CD8-positive, alpha-beta memory T cell (primary cell): ENCODE results near the gene ZFYVE21. TPM values are rescaled to one million over a fixed set of nuclear protein-coding genes. Genes with fewer than 3 reads are reported as not detected.

Source experiments
- CTCF ChIA-PET: fragments of 350-600 bp; sonication (Branson Sonifier 250); formaldehyde crosslinking; loops from one replicate; lab custom pipeline; 2021; ENCODE audit warnings: antibody characterized with exemption; lab: Charles Lee
- POLR2A ChIA-PET: fragments of 350-600 bp; sonication (Branson Sonifier 250); formaldehyde crosslinking; loops from one replicate; lab custom pipeline; 2021; ENCODE audit warnings: antibody characterized with exemption; lab: Charles Lee
- DNase-seq, 5 donors: peaks; one replicate each; pipeline versions ENCODE4 v3.0.0 to v3.0.0-alpha.2; 2020 to 2022; ENCODE audit warnings: mixed read lengths in 1 of 5
- H3K27ac ChIP-seq: one replicate; pipeline ENCODE4 v1.7.0; 2013; ENCODE audit warnings: low read depth, mild to moderate bottlenecking, low read length, moderate library complexity
- H3K27me3 ChIP-seq: 2 replicates; pipeline ENCODE4 v1.7.0; 2013; ENCODE audit warnings: low read length, mild to moderate bottlenecking; ENCODE audit not compliant: insufficient read depth, poor library complexity, severe bottlenecking
- H3K36me3 ChIP-seq: 2 replicates; pipeline ENCODE4 v1.7.0; 2013; ENCODE audit warnings: mild to moderate bottlenecking, low read length, moderate library complexity; ENCODE audit not compliant: insufficient read depth
- H3K4me1 ChIP-seq: 2 replicates; pipeline ENCODE4 v1.7.0; 2013; ENCODE audit warnings: mild to moderate bottlenecking, low read length, moderate library complexity; ENCODE audit not compliant: insufficient read depth
- H3K4me3 ChIP-seq: 2 replicates; pipeline ENCODE4 v1.7.0; 2013; ENCODE audit warnings: mild to moderate bottlenecking, low read length
- H3K9me3 ChIP-seq: 2 replicates; pipeline ENCODE4 v1.7.0; 2013; ENCODE audit warnings: mild to moderate bottlenecking, low read length
- H3K27ac Mint-ChIP-seq, 8 donors: one replicate each; pipeline ENCODE4 v1.8.0; 2020 to 2021; ENCODE audit warnings: mixed read lengths in 8 of 8, mild to moderate bottlenecking in 6 of 8, inconsistent platforms in 3 of 8, moderate library complexity in 3 of 8
- H3K27me3 Mint-ChIP-seq, 2 donors: one replicate each; pipeline ENCODE4 v1.8.0; 2020 to 2021; ENCODE audit warnings: mixed read lengths in 2 of 2, mild to moderate bottlenecking in 1 of 2, moderate library complexity in 1 of 2
- H3K36me3 Mint-ChIP-seq, 3 donors: one replicate each; pipeline ENCODE4 v1.8.0; 2020 to 2021; ENCODE audit warnings: mixed read lengths in 3 of 3, inconsistent platforms in 1 of 3, mild to moderate bottlenecking in 1 of 3
- H3K4me1 Mint-ChIP-seq, 3 donors: one replicate each; pipeline ENCODE4 v1.8.0; 2020 to 2021; ENCODE audit warnings: mixed read lengths in 3 of 3, inconsistent platforms in 1 of 3, mild to moderate bottlenecking in 1 of 3
- H3K4me3 Mint-ChIP-seq, 7 donors: one replicate each; pipeline ENCODE4 v1.8.0; 2020 to 2021; ENCODE audit warnings: mixed read lengths in 7 of 7, mild to moderate bottlenecking in 6 of 7, moderate library complexity in 4 of 7, inconsistent platforms in 2 of 7
- H3K9me3 Mint-ChIP-seq, 5 donors: one replicate each; pipeline ENCODE4 v1.8.0; 2020 to 2022; ENCODE audit warnings: mixed read lengths in 5 of 5, mild to moderate bottlenecking in 3 of 5, moderate library complexity in 2 of 5, inconsistent platforms in 1 of 5
- polyA plus RNA-seq: library from polyadenylated mRNA; unstranded; fragments of 300-500 nt; fragmentation: Illumina TruSeq; gene quantifications from one replicate; pipeline ENCODE4 v1.2.3, GENCODE V29; 2021
- total RNA-seq, 2 experiments: library from RNA; stranded (reverse); gene quantifications; one replicate each; pipeline ENCODE4 v1.2.3, GENCODE V29; 2021

The ZFYVE21 gene
- total and polyA plus RNA-seq, 3 experiments from 2014 or later, result 15.1 to 18.1 (median 15.9) TPM

GRCh38 chr14:103740991-103741689, 25.5 kb downstream of the ZFYVE21 start:
- H3K27me3 Mint-ChIP-seq, result no peaks in the 10 kb centered on the region
- ChIA-PET CTCF (no interaction called here), POLR2A (no interaction called here)
- no peak overlapping the region for H3K27ac Mint-ChIP-seq
- H3K9me3 Mint-ChIP-seq, result no peaks in the 10 kb centered on the region
- DNase-seq, result no peak
- no peaks in the 10 kb centered on the region for H3K4me1 ChIP-seq
- H3K9me3 ChIP-seq, result no peaks in the 10 kb centered on the region
- no peak overlapping the region for H3K27ac ChIP-seq
- H3K36me3 ChIP-seq, result peaks cover 3% of the 10 kb centered on the region
- no peaks in the 10 kb centered on the region for H3K27me3 ChIP-seq
- H3K4me3 ChIP-seq, result no peak overlapping the region
- no peaks in the 10 kb centered on the region for H3K4me1 Mint-ChIP-seq
- H3K36me3 Mint-ChIP-seq, result peaks cover 3 to 86% (median 12%) of the 10 kb centered on the region in 3 donors
- no peak overlapping the region for H3K4me3 Mint-ChIP-seq

- H3K36me3 ChIP-seq, result peaks cover 3% of the 10 kb centered on the region
- POLR2A ChIA-PET, result no interaction called here
- Mint-ChIP-seq H3K27me3 (no peaks in the 10 kb centered on the region), H3K9me3 (no peaks in the 10 kb centered on the region), H3K27ac (no peak overlapping the region), H3K36me3 (peaks cover 3 to 86% (median 12%) of the 10 kb centered on the region in 3 donors), H3K4me3 (no peak overlapping the region), H3K4me1 (no peaks in the 10 kb centered on the region)
- H3K27ac ChIP-seq, result no peak overlapping the region
- no peak overlapping the region for H3K4me3 ChIP-seq
- DNase-seq, result peak in 1 of 5 donors; percentile 12
- CTCF ChIA-PET, result no interaction called here
- no peaks in the 10 kb centered on the region for H3K27me3 ChIP-seq
- H3K9me3 ChIP-seq, result no peaks in the 10 kb centered on the region
- no peaks in the 10 kb centered on the region for H3K4me1 ChIP-seq
Measured at GRCh38 chr14:103741876-103742275, 26.3 kb downstream of the ZFYVE21 start.

- Mint-ChIP-seq H3K4me1 (peaks cover 0 to 3% (median 1%) of the 10 kb centered on the region in 3 donors), H3K9me3 (no peaks in the 10 kb centered on the region), H3K36me3 (peaks cover 3 to 82% (median 11%) of the 10 kb centered on the region in 3 donors), H3K27ac (peak overlapping the region in 2 of 8 donors; percentile 47 to 84), H3K4me3 (no peak overlapping the region), H3K27me3 (no peaks in the 10 kb centered on the region)
- POLR2A ChIA-PET, result no interaction called here
- Histone ChIP-seq H3K27me3 (no peaks in the 10 kb centered on the region), H3K36me3 (peaks cover 3% of the 10 kb centered on the region), H3K4me3 (no peak overlapping the region), H3K9me3 (no peaks in the 10 kb centered on the region), H3K4me1 (peaks cover 3% of the 10 kb centered on the region), H3K27ac (no peak overlapping the region)
- no peak for DNase-seq
- CTCF ChIA-PET, result no interaction called here
Measured at GRCh38 chr14:103742499-103743255, 27.1 kb downstream of the ZFYVE21 start.

- Mint-ChIP-seq H3K4me1 (peaks cover 9 to 13% (median 11%) of the 10 kb centered on the region in 3 donors), H3K27ac (no peak overlapping the region), H3K9me3 (no peaks in the 10 kb centered on the region), H3K4me3 (no peak overlapping the region), H3K27me3 (no peaks in the 10 kb centered on the region), H3K36me3 (peaks cover 3 to 72% (median 3%) of the 10 kb centered on the region in 3 donors)
- no peaks in the 10 kb centered on the region for H3K9me3 ChIP-seq
- DNase-seq, result no peak
- H3K36me3 ChIP-seq, result peaks cover 3% of the 10 kb centered on the region
- H3K4me1 ChIP-seq, result peaks cover 14% of the 10 kb centered on the region
- CTCF ChIA-PET, result no interaction called here
- POLR2A ChIA-PET, result no interaction called here
- no peaks in the 10 kb centered on the region for H3K27me3 ChIP-seq
- no peak overlapping the region for H3K4me3 ChIP-seq
- no peak overlapping the region for H3K27ac ChIP-seq
Measured at GRCh38 chr14:103743691-103744090, 28.1 kb downstream of the ZFYVE21 start.

- Histone ChIP-seq H3K9me3 (no peaks in the 10 kb centered on the region), H3K27ac (no peak overlapping the region), H3K27me3 (no peaks in the 10 kb centered on the region), H3K4me1 (peaks cover 17% of the 10 kb centered on the region), H3K4me3 (no peak overlapping the region), H3K36me3 (peaks cover 3% of the 10 kb centered on the region)
- Mint-ChIP-seq H3K36me3 (peaks cover 1 to 67% (median 6%) of the 10 kb centered on the region in 3 donors), H3K4me1 (peaks cover 14 to 22% (median 18%) of the 10 kb centered on the region in 3 donors), H3K27me3 (no peaks in the 10 kb centered on the region), H3K4me3 (no peak overlapping the region), H3K9me3 (no peaks in the 10 kb centered on the region), H3K27ac (no peak overlapping the region)
- POLR2A ChIA-PET, result no interaction called here
- DNase-seq, result peak in 1 of 5 donors; percentile 19
- CTCF ChIA-PET, result no interaction called here
Measured at GRCh38 chr14:103744621-103745395, 29.2 kb downstream of the ZFYVE21 start.

- peaks cover 3% of the 10 kb centered on the region for H3K36me3 ChIP-seq
- ChIA-PET POLR2A (no interaction called here), CTCF (interaction anchor here (1.2 to 1.4 kb wide), 2 partner anchors 13 to 30 kb away, joined by 3 to 4 read pairs; partner anchors contain the start of genes XRCC3 and ZFYVE21)
- H3K27me3 Mint-ChIP-seq, result no peaks in the 10 kb centered on the region
- H3K4me1 Mint-ChIP-seq, result peaks cover 15 to 25% (median 18%) of the 10 kb centered on the region in 3 donors
- H3K9me3 ChIP-seq, result no peaks in the 10 kb centered on the region
- H3K27ac Mint-ChIP-seq, result no peak overlapping the region
- no peak overlapping the region for H3K4me3 ChIP-seq
- no peak overlapping the region for H3K4me3 Mint-ChIP-seq
- H3K27ac ChIP-seq, result no peak overlapping the region
- no peaks in the 10 kb centered on the region for H3K9me3 Mint-ChIP-seq
- peaks cover 17% of the 10 kb centered on the region for H3K4me1 ChIP-seq
- H3K36me3 Mint-ChIP-seq, result peaks cover 0 to 65% (median 4%) of the 10 kb centered on the region in 3 donors
- DNase-seq, result peak in 1 of 5 donors; percentile 22
- H3K27me3 ChIP-seq, result no peaks in the 10 kb centered on the region
Measured at GRCh38 chr14:103745424-103745823, 29.8 kb downstream of the ZFYVE21 start.

GRCh38 chr14:103746701-103747100, 31.1 kb downstream of the ZFYVE21 start:
- H3K27me3 ChIP-seq, result no peaks in the 10 kb centered on the region
- Mint-ChIP-seq H3K36me3 (peaks cover 0 to 55% (median 3%) of the 10 kb centered on the region in 3 donors), H3K4me1 (peaks cover 15 to 25% (median 18%) of the 10 kb centered on the region in 3 donors), H3K27ac (peak overlapping the region in 1 of 8 donors; percentile 11), H3K9me3 (no peaks in the 10 kb centered on the region), H3K27me3 (no peaks in the 10 kb centered on the region), H3K4me3 (no peak overlapping the region)
- H3K9me3 ChIP-seq, result no peaks in the 10 kb centered on the region
- peaks cover 17% of the 10 kb centered on the region for H3K4me1 ChIP-seq
- H3K27ac ChIP-seq, result no peak overlapping the region
- ChIA-PET POLR2A (no interaction called here), CTCF (interaction anchor here (1.2 to 1.4 kb wide), 2 partner anchors 15 to 32 kb away, joined by 3 to 4 read pairs; partner anchors contain the start of genes XRCC3 and ZFYVE21)
- H3K4me3 ChIP-seq, result no peak overlapping the region
- no peak for DNase-seq
- peaks cover 3% of the 10 kb centered on the region for H3K36me3 ChIP-seq
